Epithelial cell of proximal tubule (primary cell): ENCODE data around the gene LRRN3. TPM values are rescaled to one million over a fixed set of nuclear protein-coding genes. Genes with fewer than 3 reads are reported as not detected.

Source experiments
- DNase-seq: peaks from one replicate; pipeline ENCODE4 v3.0.0-alpha.2; 2011; ENCODE audit warnings: low read depth
- H3K4me3 ChIP-seq: 2 replicates; pipeline ENCODE4 v1.5.1; 2011; ENCODE audit warnings: low read depth, mild to moderate bottlenecking, low read length
- CTCF ChIP-seq: conservative IDR thresholded peaks from 2 replicates; pipeline ENCODE4 v1.5.1; 2012; ENCODE audit warnings: low read depth, mild to moderate bottlenecking, low read length
- total RNA-seq: library from RNA; depleted of rRNA; stranded (reverse); fragments of >200 nt; gene quantifications from 2 replicates; pipeline ENCODE4 v1.2.3, GENCODE V29; 2015

Gene LRRN3
- total RNA-seq, 1 donor from 2014 or later: not detected

- TF ChIP-seq CTCF: no peak
- DNase-seq: no peak
- H3K4me3 ChIP-seq: no peak overlapping the region
These were observed 22.5 kb downstream of the LRRN3 start for GRCh38 chr7:111113263-111114017.

DNA sequence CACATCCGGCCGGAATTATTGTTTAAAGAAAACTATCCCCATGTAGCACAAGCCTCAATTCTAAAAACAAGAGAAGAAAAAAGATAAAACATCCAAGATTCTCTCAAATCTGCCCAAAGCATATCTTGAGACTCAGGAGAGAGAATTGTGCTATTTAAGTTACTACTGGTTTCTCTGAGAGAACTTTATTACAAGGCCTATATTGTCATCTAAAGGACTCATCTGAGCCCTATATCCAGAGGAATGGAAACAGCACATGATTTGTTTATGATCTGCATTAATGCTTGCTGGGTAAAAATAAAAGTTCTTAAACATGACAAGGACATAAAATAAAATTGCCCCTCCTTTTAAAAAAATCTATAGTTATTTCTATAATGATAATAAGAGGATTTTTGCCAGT is 25.0 kb downstream of the LRRN3 start:
- no peak for TF ChIP-seq CTCF
- no peak for DNase-seq
- H3K4me3 ChIP-seq: no peak overlapping the region

GRCh38 chr7:111126987-111127386 is 36.1 kb downstream of the LRRN3 start:
- TF ChIP-seq CTCF: no peak
- no peak for DNase-seq
- H3K4me3 ChIP-seq: no peak overlapping the region

GRCh38 chr7:111129435-111129834 is 38.5 kb downstream of the LRRN3 start:
- DNase-seq: no peak
- H3K4me3 ChIP-seq: no peak overlapping the region
- TF ChIP-seq CTCF: no peak

DNA sequence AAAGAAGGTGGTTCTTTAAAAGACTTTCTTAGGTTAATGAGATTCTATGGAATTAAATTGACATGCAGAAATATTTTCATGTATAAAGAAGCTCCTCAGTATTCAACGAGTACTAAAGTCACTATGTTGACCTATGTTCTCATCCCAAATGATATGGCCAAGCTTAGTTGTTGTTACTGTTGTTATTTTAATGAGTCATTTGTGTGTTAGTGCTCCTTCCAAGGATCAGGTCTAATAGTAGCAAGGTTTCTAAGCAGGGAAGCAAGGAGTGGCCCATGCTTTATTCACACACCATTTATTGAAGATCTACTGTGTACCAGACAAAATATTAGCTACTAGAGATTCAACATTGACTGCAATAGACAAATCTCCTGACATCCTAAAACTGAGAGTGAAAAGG is 41.9 kb downstream of the LRRN3 start:
- no peak for DNase-seq
- TF ChIP-seq CTCF: no peak

DNA sequence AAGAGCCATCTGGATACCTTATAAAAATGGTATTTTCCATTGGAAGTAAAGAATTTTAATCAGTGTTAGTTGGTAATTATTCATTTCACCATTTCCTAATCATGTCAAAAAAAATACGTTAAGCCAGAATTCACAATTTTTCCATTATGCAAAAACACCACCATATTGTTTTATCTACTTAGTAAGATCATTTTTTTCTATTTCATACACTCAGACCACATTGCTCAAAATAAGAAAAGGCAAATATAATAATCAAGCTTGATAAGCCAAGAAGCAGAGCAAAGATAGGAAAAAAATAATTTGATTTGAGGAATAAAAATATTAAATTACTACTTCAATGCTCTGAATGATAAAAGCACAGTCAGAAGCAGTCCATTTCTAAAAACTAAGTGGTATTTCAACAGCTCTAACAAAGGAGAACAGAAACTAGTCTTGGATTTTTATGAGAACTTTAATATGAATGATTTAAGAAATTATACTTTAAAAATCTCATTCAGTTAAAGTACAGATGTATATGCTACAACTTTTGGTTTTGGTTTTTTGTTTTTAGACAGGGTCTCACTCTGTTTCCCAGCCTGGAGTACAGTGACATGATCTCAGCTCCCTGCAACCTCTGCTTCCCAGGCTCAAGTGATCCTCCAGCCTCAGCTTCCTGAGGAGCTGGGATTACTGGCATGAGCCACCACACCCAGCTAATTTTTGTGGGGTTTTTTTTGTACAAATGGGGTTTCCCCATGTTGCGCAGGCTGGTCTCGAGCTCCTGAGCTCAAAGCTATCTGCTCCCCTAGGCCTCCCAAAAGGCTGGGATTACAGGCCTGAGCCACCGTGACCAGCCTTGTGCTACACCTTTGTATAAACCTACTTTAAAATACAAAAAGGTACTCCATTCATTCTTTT is 46.6 kb downstream of the LRRN3 start:
- H3K4me3 ChIP-seq: no peak overlapping the region
- DNase-seq: no peak
- no peak for TF ChIP-seq CTCF

More for the DNA sequence above, 41.9 kb downstream of the LRRN3 start:
- H3K4me3 ChIP-seq: no peak overlapping the region
